HG03354 (cell line): ENCODE data around the gene TNRC6C.
"Not testable (repeated sequence)": the region's sequence is repeated elsewhere in the genome, so short reads cannot be mapped to it uniquely, and the experiment has no call there.

Experiments used
- ATAC-seq: cut with Tn5 transposase; IDR thresholded peaks from one replicate; pipeline ENCODE4 v1.9.1; 2021; ENCODE audit warnings: mild to moderate bottlenecking; ENCODE audit not compliant: unreplicated experiment, poor library complexity, severe bottlenecking

The TNRC6C gene

DNA sequence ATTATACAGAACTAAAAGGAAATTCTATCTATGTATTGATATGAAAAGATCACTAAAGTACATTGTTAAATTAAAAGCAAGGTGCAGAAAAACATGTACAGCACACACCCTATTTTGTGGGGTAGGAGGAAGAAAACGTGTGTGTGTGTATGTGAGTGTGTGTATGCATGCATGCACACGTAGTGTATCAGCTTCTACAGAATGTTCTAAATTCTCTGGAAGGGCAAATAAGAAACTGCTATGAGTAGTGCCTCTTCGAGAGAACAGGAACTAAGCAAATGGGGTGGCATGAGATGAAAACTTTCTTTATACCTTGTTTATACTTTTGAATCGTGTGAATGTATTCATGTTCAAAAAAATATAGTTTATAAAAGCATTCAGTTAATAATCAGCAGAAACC, 111.2 kb downstream of the TNRC6C start:
- ATAC-seq: no peak

- ATAC-seq: no peak
Measured at GRCh38 chr17:78072961-78073360, 114.5 kb downstream of the TNRC6C start.

DNA sequence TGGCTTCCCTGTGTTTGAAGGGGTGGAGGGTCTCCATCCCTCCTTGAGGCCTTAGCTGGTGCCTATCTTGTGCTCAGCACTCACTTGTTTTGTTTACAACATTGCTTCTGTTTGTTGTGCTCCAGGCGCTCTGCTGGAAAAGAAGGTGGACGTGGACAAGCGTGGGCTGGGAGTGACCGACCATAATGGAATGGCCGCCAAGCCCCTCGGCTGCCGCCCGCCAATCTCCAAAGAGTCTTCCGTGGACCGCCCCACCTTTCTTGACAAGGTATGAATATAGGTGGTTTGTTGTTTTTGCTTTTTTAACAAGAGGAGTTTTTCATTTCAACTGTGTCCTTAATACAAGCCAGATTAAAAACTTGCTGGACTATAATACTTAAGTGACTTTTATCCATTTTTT, 116.5 kb downstream of the TNRC6C start:
- no peak for ATAC-seq

- ATAC-seq: no peak
Measured at GRCh38 chr17:78075545-78075944, 117.0 kb downstream of the TNRC6C start.

DNA sequence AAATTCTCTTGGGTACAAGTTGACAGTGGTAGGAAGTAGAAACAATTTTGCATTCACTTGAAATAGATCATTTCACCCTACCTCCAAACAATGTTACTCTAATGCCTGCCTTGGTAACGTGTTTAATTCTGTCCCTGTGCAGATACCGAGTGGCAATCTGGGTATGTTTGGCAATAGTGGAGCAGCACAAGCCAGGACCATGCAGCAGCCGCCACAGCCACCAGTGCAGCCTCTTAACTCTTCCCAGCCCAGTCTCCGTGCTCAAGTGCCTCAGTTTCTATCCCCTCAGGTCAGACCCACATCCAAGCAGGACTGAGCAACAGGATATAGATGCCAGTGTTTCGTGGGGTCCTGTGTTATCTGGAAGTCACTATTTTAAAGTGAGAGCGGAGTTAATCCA, 120.8 kb downstream of the TNRC6C start:
- ATAC-seq: no peak

DNA sequence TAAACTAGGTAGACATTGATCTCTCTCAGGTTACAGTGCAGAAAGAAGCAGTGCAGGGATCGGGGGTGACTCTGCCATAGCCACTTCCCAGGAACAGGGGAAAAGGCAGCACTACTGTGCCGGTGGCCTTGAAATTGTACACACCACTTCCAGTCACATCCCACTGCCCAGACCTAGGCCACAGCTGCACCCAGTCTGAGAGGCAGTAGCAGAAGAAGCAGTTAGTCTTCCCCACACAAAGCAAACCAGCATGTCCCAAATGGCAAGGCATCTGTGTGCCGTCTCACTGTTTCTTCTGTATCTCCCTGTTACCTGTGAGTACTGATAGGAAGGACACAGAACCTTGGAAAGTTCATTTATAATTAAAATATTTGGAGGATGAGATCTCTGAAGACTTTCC, 123.0 kb downstream of the TNRC6C start:
- ATAC-seq: no peak

DNA sequence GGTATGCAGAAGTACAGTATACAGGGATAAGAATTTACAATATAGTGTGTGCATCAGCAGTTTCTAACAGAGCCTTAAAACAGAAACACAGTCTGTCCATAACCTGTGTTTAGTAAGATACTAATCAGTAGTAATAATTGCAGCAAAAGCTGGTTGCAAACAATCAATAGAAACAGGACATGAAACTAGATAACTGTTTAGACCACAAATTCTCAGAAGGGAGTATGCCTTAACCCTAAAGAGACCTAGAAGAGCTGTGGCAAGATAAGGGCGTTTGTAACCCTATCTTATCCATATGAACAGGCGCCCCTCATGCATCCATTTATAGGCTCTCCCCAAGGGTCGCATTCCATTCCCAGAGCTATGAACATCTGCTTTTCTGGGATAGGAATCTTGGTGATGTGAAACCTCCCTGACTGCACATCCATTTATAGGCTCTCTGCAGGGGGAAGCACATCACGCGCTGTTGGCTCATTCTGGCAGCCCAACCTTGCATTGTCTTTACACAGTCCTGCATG, 123.9 kb downstream of the TNRC6C start:
- ATAC-seq: not testable (repeated sequence)

DNA sequence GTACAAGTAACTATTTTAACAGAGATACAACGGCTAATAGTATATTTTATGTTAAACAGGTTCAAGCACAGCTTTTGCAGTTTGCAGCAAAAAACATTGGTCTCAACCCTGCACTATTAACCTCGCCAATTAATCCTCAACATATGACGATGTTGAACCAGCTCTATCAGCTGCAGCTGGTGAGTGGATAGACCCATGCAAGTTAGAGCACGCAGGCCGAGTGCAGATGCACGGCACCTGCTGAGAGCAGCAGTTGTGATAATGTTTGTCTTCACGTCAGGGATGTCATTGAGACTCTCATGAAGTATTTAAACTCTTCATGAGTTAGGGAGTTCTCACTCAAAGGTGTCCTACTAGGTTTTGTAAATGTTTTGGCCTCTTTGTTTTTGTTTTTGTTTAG, 124.5 kb downstream of the TNRC6C start:
- ATAC-seq: no peak

GRCh38 chr17:78086740-78087139, 128.2 kb downstream of the TNRC6C start:
- no peak for ATAC-seq

DNA sequence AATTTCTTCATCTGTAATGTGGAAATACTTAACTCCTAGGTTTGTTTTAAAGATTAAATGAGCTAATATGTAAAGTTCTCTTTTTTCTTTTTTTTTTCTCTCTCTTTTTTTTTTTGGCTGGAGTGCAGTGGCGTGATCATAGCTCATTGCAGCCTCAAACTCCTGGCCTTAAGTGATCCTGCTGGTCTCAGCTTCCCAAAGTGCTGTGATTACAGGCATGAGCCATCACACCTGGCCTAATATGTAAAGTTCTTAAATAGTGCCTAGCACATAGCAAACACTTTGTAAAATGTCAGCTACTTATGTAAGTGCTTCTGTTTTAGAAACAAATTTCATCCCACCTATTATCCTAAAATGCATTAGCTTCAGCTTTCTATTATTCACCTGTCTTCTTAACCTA, 130.0 kb downstream of the TNRC6C start:
- no peak for ATAC-seq

DNA sequence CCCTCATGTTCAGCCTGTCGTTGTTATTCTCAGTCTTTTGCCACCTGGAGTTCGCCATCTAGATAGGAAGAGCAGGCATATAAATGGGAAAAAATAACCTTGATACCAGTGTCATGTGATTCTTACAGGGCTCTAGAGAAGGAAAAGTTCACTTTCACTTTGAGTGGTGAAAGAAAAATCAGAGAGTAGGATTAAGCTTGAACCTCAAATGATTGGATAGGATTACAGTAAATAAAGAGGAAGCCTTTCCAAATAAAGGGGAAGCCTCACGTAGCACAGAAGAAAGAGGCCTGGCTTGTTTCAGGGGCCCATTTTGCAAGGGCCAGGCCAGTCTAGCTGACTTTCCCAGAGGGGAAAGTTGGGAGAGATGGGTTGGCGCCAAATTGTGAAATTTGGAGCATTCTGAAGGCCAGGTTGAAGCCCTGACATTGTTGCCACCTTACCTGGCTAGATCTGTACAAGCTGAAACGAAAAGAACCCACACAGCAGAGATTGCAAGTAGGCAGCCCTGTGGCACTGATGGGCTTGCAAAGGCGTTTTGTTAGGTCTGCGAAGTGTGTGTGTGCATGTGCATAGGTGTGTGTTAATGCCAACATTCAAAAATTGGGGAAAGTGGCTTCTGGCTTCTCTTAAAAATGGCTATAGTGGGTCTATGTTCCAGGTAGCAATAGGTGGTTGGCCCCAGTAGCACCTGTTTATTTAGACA, 131.2 kb downstream of the TNRC6C start:
- ATAC-seq: no peak

DNA sequence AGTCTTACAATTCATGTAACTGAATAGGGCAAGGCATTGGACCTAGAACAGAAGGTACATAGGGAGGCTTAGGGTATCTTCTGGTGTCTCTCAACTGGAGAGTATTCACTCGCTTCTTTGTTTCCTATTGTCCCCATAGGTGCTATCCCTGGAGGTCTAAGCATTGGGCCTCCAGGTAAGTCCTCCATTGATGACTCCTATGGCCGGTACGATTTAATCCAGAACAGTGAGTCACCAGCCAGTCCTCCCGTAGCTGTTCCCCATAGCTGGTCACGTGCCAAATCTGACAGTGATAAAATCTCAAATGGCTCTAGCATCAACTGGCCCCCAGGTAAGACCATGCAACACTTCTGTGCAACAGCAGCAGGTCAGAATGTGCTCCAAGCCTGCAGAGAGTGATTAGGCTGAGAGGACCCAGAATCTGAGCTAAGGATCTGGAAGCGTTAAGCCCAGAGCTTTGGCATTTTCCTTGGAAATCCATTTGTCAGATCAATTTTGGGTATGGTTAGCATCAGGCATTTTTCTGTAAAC, 134.4 kb downstream of the TNRC6C start:
- ATAC-seq: no peak

DNA sequence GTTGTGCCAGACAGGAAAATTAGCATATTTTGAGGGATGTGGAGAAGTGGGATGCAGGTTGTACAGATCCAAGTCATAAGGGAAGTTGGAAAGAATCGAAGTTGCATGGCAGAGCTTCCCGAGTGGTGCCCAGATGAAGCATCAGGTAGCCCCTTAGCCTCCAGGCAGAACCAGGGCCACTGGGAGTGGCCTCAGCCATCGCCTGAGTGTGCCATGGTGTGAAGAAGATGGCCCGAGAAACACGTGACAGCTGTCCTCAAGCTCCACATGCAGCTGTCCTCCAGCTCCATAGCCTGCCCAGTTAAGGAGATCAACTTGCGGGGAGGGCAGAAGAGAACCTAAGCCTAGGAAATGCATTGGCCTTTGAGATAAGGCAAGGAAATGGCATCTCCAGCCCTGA, 136.5 kb downstream of the TNRC6C start:
- ATAC-seq: no peak

- ATAC-seq: no peak
Measured at GRCh38 chr17:78096093-78096492, 137.6 kb downstream of the TNRC6C start.

DNA sequence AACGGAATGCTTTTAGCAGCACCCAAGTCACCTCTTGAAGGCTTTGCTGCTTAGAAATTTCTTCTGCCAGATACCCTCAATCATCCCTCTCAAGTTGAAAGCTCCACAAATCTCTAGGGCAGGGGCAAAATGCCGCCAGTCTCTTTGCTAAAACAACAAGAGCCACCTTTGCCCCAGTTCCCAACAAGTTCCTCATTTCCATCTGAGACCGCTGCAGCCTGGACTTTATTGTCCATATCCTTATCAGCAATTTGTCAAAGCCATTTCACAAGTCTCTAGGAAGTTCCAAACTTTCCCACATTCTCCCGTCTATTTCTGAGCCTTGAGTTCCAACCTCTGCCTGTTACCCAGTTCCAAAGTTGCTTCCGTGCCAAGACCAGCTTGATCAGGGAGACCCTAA, 142.6 kb downstream of the TNRC6C start:
- no peak for ATAC-seq

DNA sequence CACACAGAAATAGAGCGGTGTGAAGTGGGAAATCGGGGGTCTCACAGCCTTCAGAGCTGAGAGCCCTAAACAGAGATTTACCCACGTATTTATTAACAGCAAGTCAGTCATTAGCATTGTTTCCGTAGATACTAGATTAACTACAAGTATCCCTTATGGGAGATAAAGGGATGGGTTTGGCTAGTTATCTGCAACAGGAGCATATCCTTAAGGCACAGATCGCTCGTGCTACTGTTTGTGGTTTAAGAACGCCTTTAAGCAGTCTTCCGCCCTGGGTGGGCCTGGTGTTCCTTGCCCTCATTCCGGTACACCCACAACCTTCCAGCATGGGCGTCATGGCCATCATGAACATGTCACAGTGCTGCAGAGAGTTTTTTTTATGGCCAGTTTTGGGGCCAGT, 143.0 kb downstream of the TNRC6C start:
- ATAC-seq: no peak

GRCh38 chr17:78103311-78103710, 144.8 kb downstream of the TNRC6C start:
- no peak for ATAC-seq

DNA sequence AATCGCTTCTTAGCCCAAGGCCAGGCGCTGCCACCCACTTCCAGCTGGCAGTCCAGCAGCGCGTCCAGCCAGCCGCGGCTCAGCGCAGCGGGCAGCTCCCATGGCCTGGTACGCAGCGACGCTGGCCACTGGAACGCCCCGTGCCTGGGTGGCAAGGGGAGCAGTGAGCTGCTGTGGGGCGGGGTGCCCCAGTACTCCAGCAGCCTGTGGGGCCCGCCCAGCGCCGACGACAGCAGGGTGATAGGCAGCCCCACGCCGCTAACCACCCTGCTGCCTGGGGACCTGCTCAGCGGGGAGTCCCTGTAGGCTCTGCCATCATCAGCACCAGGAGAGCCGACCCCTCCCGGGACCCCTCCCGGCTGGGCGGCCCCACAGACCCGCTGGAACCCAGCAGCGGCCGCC, 146.0 kb downstream of the TNRC6C start:
- ATAC-seq: no peak

DNA sequence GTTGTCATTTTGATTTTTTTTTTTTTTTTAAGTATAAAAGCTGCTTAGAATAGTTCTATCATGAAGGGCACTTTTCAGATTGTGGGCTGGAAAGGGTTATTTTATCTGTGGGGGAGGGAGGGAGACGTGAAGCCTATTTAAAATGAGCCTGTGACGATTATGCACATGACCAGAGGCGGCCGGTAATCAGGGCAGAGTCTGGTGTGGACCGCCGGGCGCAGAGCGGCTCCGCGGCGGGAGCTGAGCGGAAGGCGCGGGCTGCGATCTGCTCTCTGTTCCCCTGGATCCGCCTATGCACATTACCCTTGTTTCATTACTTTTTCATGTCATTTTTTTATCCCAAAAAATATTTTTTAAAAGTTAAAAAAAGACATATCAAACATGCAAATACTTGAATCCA, 146.6 kb downstream of the TNRC6C start:
- ATAC-seq: no peak

GRCh38 chr17:78105551-78105950, 147.0 kb downstream of the TNRC6C start:
- no peak for ATAC-seq

GRCh38 chr17:78106211-78106610, 147.7 kb downstream of the TNRC6C start:
- ATAC-seq: no peak

GRCh38 chr17:78107457-78107856, 149.0 kb downstream of the TNRC6C start:
- no peak for ATAC-seq
